HCT116 (cell line): Measurements from ENCODE around the gene SERPINI1. TPM values are rescaled to one million over a fixed set of nuclear protein-coding genes. Genes with fewer than 3 reads are reported as not detected.

ENCODE experiments used
- ATAC-seq: fragments of 200-7000 bp; cut with Tn5 transposase; 2 replicates; pipeline ENCODE4 v1.9.1; 2020; ENCODE audit warnings: mild to moderate bottlenecking, moderate library complexity
- BruUV-seq: library from RNA; stranded (reverse); fragments of 400-500 nt; replicated peaks from 2 replicates; lab custom pipeline; 2021; lab: Mats Ljungman, UMichigan
- CTCF ChIA-PET: fragments of 300-600 bp; sonication (Branson Sonifier 250); formaldehyde crosslinking; loops from one replicate; lab custom pipeline; 2021; ENCODE audit warnings: antibody characterized with exemption; lab: Charles Lee
- POLR2A ChIA-PET: fragments of 300-600, 350-600 bp; sonication (Branson Sonifier 250); formaldehyde crosslinking; loops from one replicate; lab custom pipeline; 2021; ENCODE audit warnings: antibody characterized with exemption; lab: Charles Lee
- RAD21 ChIA-PET, 2 experiments: fragments of 300-600 bp; sonication (Branson Sonifier 250); formaldehyde crosslinking; loops; one replicate each; lab custom pipeline; 2023; ENCODE audit warnings: low total read pairs in 2 of 2; ENCODE audit not compliant: uncharacterized antibody in 2 of 2, unreplicated experiment in 2 of 2, low non-redundant PET in 1 of 2; lab: Charles Lee
- DNase-seq: peaks from one replicate; pipeline ENCODE4 v3.0.0-alpha.2; 2010; ENCODE audit warnings: low read depth, low spot score
- H2AFZ ChIP-seq: fragments of 200-600 bp; shearing (Covaris generic), sonication (generic); 2 replicates; pipeline ENCODE4 v1.6.1; 2017; ENCODE audit warnings: low read depth, mixed run types, mixed read lengths, antibody characterized with exemption, low read length; ENCODE audit not compliant: poor library complexity, severe bottlenecking
- H3K27ac ChIP-seq: 2 replicates; pipeline ENCODE4 v1.5.1; 2012; ENCODE audit warnings: low read depth, low read length
- H3K27me3 ChIP-seq: fragments of 200-600 bp; sonication (generic); 2 replicates; pipeline ENCODE4 v1.6.1; 2016; ENCODE audit warnings: mixed run types, low read length, mixed read lengths; ENCODE audit not compliant: insufficient read depth
- H3K36me3 ChIP-seq, 2 experiments: fragments of 200-500 bp in 1 of 2; fragments of 200-600 bp in 1 of 2; sonication (Bioruptor generic) in 1 of 2; sonication (generic) in 1 of 2; 2 replicates each; pipeline versions ENCODE4 v1.5.1 to v1.6.1; 2014 to 2016; ENCODE audit warnings: low read length in 2 of 2, inconsistent platforms in 1 of 2, mixed read lengths in 1 of 2, mixed run types in 1 of 2; ENCODE audit not compliant: insufficient read depth in 2 of 2, control insufficient read depth in 1 of 2
- H3K4me1 ChIP-seq, 2 experiments: fragments of 200-600 bp in 1 of 2; sonication (generic) in 1 of 2; 2 replicates each; pipeline versions ENCODE4 v1.5.1 to v1.6.1; 2012 to 2017; ENCODE audit warnings: low read length in 2 of 2, inconsistent platforms in 1 of 2, mild to moderate bottlenecking in 1 of 2, mixed read lengths in 1 of 2, mixed run types in 1 of 2, moderate library complexity in 1 of 2; ENCODE audit not compliant: insufficient read depth in 2 of 2, control insufficient read depth in 1 of 2
- H3K4me2 ChIP-seq: fragments of 200-600 bp; sonication (generic); 2 replicates; pipeline ENCODE4 v1.6.1; 2017; ENCODE audit warnings: mixed run types, low read length, mixed read lengths
- H3K4me3 ChIP-seq, 2 experiments: fragments of 200-600 bp in 1 of 2; sonication (generic) in 1 of 2; replicated peaks in 1 of 2; 2 replicates each; pipeline ENCODE4 v1.5.1; 2011 to 2016; ENCODE audit warnings: low read length in 2 of 2, control low read depth in 1 of 2, low read depth in 1 of 2, mild to moderate bottlenecking in 1 of 2, mixed read lengths in 1 of 2, mixed run types in 1 of 2
- H3K79me2 ChIP-seq: fragments of 200-600 bp; sonication (generic); 2 replicates; pipeline ENCODE4 v1.6.1; 2017; ENCODE audit warnings: mild to moderate bottlenecking, mixed run types, low read length, moderate library complexity, mixed read lengths; ENCODE audit not compliant: insufficient read depth
- H3K9ac ChIP-seq: fragments of 200-600 bp; sonication (generic); 2 replicates; pipeline ENCODE4 v1.6.1; 2016; ENCODE audit warnings: low read length, mixed read lengths
- H3K9me2 ChIP-seq: fragments of 200-600 bp; sonication (generic), shearing (Covaris generic); 2 replicates; pipeline ENCODE4 v1.6.1; 2017; ENCODE audit warnings: mixed run types, mild to moderate bottlenecking, moderate library complexity; ENCODE audit not compliant: insufficient read depth
- H3K9me3 ChIP-seq, 2 experiments: fragments of 200-500 bp in 1 of 2; fragments of 200-600 bp in 1 of 2; sonication (Bioruptor generic) in 1 of 2; sonication (generic) in 1 of 2; 2 replicates each; pipeline ENCODE4 v1.6.1; 2014 to 2017; ENCODE audit warnings: low read length in 2 of 2, mixed read lengths in 2 of 2, inconsistent platforms in 1 of 2, low read depth in 1 of 2, mild to moderate bottlenecking in 1 of 2, mixed run types in 1 of 2, moderate library complexity in 1 of 2; ENCODE audit not compliant: control insufficient read depth in 1 of 2, insufficient read depth in 1 of 2
- H4K20me1 ChIP-seq: fragments of 200-600 bp; sonication (generic), shearing (Covaris generic); 2 replicates; pipeline ENCODE4 v1.6.1; 2017; ENCODE audit warnings: mixed run types, mild to moderate bottlenecking, moderate library complexity; ENCODE audit not compliant: insufficient read depth
- ATF3 ChIP-seq: IDR thresholded peaks from 2 replicates; pipeline ENCODE4 v1.6.1; 2012
- CBX3 ChIP-seq: IDR thresholded peaks from 2 replicates; pipeline ENCODE4 v1.6.1; 2012; ENCODE audit warnings: low read depth
- EGR1 ChIP-seq: IDR thresholded peaks from 2 replicates; pipeline ENCODE4 v1.6.1; 2012; ENCODE audit warnings: low read depth
- ELF1 ChIP-seq: IDR thresholded peaks from 2 replicates; pipeline ENCODE4 v1.6.1; 2012; ENCODE audit warnings: low read depth, borderline replicate concordance
- EZH2 ChIP-seq: fragments of 200-600 bp; sonication (generic); IDR thresholded peaks from 2 replicates; pipeline ENCODE4 v1.6.1; 2017; ENCODE audit warnings: antibody characterized with exemption, mixed run types
- EZH2phosphoT487 ChIP-seq: fragments of 200-600 bp; IDR thresholded peaks from 2 replicates; pipeline ENCODE4 v1.6.1; 2018; ENCODE audit warnings: antibody characterized with exemption, borderline replicate concordance
- FOSL1 ChIP-seq: IDR thresholded peaks from 2 replicates; pipeline ENCODE4 v1.6.1; 2012; ENCODE audit warnings: low read depth
- JUND ChIP-seq: IDR thresholded peaks from 2 replicates; pipeline ENCODE4 v1.6.1; 2012
- MAX ChIP-seq: IDR thresholded peaks from 2 replicates; pipeline ENCODE4 v1.6.1; 2012
- POLR2A ChIP-seq: IDR thresholded peaks from 2 replicates; pipeline ENCODE4 v1.7.0; 2011; ENCODE audit warnings: borderline replicate concordance; ENCODE audit not compliant: insufficient read depth, insufficient read length; ENCODE audit errors: extremely low read depth
- RAD21 ChIP-seq: IDR thresholded peaks from 2 replicates; pipeline ENCODE4 v1.6.1; 2012; ENCODE audit warnings: low read depth, mild to moderate bottlenecking
- REST ChIP-seq: IDR thresholded peaks from 2 replicates; pipeline ENCODE4 v1.6.1; 2012; ENCODE audit warnings: low read depth
- SIN3A ChIP-seq: IDR thresholded peaks from 2 replicates; pipeline ENCODE4 v1.6.1; 2012; ENCODE audit warnings: low read depth
- SP1 ChIP-seq: IDR thresholded peaks from 2 replicates; pipeline ENCODE4 v1.6.1; 2012; ENCODE audit warnings: low read depth
- TCF7L2 ChIP-seq: IDR thresholded peaks from 2 replicates; pipeline ENCODE4 v1.7.0; 2011; ENCODE audit warnings: borderline replicate concordance, inconsistent platforms; ENCODE audit not compliant: insufficient read depth, insufficient read length; ENCODE audit errors: extremely low read depth
- YY1 ChIP-seq: IDR thresholded peaks from 2 replicates; pipeline ENCODE4 v1.6.1; 2011; ENCODE audit warnings: low read length, low read depth, moderate library complexity, mild to moderate bottlenecking; ENCODE audit not compliant: insufficient replicate concordance; ENCODE audit errors: extremely low read depth
- ZBTB33 ChIP-seq: IDR thresholded peaks from 2 replicates; pipeline ENCODE4 v1.6.1; 2011; ENCODE audit warnings: mild to moderate bottlenecking, low read length, moderate library complexity; ENCODE audit not compliant: insufficient replicate concordance; ENCODE audit errors: extremely low read depth
- intact Hi-C: fragments of 100-400 bp; cut with micrococcal nuclease; formaldehyde crosslinking; loops from 2 replicates; pipeline ENCODE4 v1.10.0; 2022
- total RNA-seq: library from RNA; stranded (reverse); gene quantifications from one replicate; pipeline ENCODE4 v1.2.1, GENCODE V29; 2021; ENCODE audit not compliant: unreplicated experiment

The SERPINI1 gene
- total RNA-seq, 1 experiment from 2014 or later: 6.5 TPM

GRCh38 chr3:167742338-167742737, 6.8 kb downstream of the SERPINI1 start (continued):
- TF ChIP-seq ZBTB33 (no peak), SP1 (no peak), ELF1 (no peak), TCF7L2 (no peak), MAX (no peak), REST (no peak), POLR2A (no peak), RAD21 (no peak)

GRCh38 chr3:167743799-167744198, 8.3 kb downstream of the SERPINI1 start:
- H3K27me3 ChIP-seq: no peaks in the 10 kb centered on the region
- H3K9ac ChIP-seq: no peak overlapping the region
- ChIA-PET RAD21 (no interaction called here), CTCF (interaction anchor here (1.2 kb wide), 1 partner anchor 8 kb away, joined by 4 read pairs; the partner anchor contains the start of gene SERPINI1), POLR2A (no interaction called here)
- no peaks in the 10 kb centered on the region for H3K9me3 ChIP-seq
- H2AFZ ChIP-seq: no peak overlapping the region
- H3K9me2 ChIP-seq: no peaks in the 10 kb centered on the region
- TF ChIP-seq ATF3 (no peak), REST (no peak), YY1 (no peak), EZH2phosphoT487 (no peak), SIN3A (no peak), JUND (no peak), FOSL1 (no peak), POLR2A (no peak), EGR1 (no peak), CBX3 (no peak), TCF7L2 (no peak), SP1 (no peak), EZH2 (no peak)
- DNase-seq: no peak
- no peak overlapping the region for H3K4me3 ChIP-seq
- no TSS peak for BruUV-seq
- H4K20me1 ChIP-seq: no peaks in the 10 kb centered on the region
- H3K4me1 ChIP-seq: no peaks in the 10 kb centered on the region
- H3K27ac ChIP-seq: no peak overlapping the region
- intact Hi-C loops: no loop called here
- no peak overlapping the region for H3K4me2 ChIP-seq
- no peak for ATAC-seq
- no peaks in the 10 kb centered on the region for H3K79me2 ChIP-seq
- H3K36me3 ChIP-seq: no peaks in the 10 kb centered on the region
